ENCODE results near the gene SORBS2.

- TF ChIP-seq CTCF (IDR thresholded peaks at IDR 0.05; ENCODE audit: borderline replicate concordance, extremely low read depth, low read length, poor library complexity, severe bottlenecking) (no peak), EZH2 (IDR thresholded peaks at IDR 0.05; ENCODE audit: borderline replicate concordance, low read depth, low read length, severe bottlenecking) (no peak)
Measured at GRCh38 chr4:185665655-185666054, 146.3 kb downstream of the SORBS2 start.

Data from DND-41 (cell line).